Glutamatergic neuron (in vitro differentiated cells): ENCODE results near the gene FAM163A. TPM values are rescaled to one million over a fixed set of nuclear protein-coding genes. Genes with fewer than 3 reads are reported as not detected.

Source experiments
- DNase-seq: peaks from one replicate; pipeline ENCODE4 v3.0.0; 2022
- H3K27ac Mint-ChIP-seq: one replicate; pipeline ENCODE4 v1.8.0; 2020; ENCODE audit warnings: mild to moderate bottlenecking, mixed read lengths, inconsistent platforms; ENCODE audit not compliant: unreplicated experiment
- H3K27me3 Mint-ChIP-seq: one replicate; pipeline ENCODE4 v1.8.0; 2020; ENCODE audit warnings: mild to moderate bottlenecking, moderate library complexity, mixed read lengths, inconsistent platforms; ENCODE audit not compliant: unreplicated experiment
- H3K36me3 Mint-ChIP-seq: one replicate; pipeline ENCODE4 v1.8.0; 2020; ENCODE audit warnings: mild to moderate bottlenecking, mixed read lengths, inconsistent platforms; ENCODE audit not compliant: unreplicated experiment
- H3K4me1 Mint-ChIP-seq: one replicate; pipeline ENCODE4 v1.8.0; 2020; ENCODE audit warnings: mild to moderate bottlenecking, low read depth, mixed read lengths, inconsistent platforms; ENCODE audit not compliant: unreplicated experiment
- H3K4me3 Mint-ChIP-seq: one replicate; pipeline ENCODE4 v1.8.0; 2020; ENCODE audit warnings: mild to moderate bottlenecking, mixed read lengths, inconsistent platforms; ENCODE audit not compliant: unreplicated experiment
- H3K9me3 Mint-ChIP-seq: one replicate; pipeline ENCODE4 v1.8.0; 2020; ENCODE audit warnings: mild to moderate bottlenecking, moderate library complexity, mixed read lengths, inconsistent platforms; ENCODE audit not compliant: unreplicated experiment
- CTCF ChIP-seq: fragments of 200-600 bp; sonication (generic); IDR thresholded peaks from one replicate; pipeline ENCODE4 v1.5.0; 2021; ENCODE audit not compliant: partially characterized antibody, unreplicated experiment
- total RNA-seq: library from RNA; stranded (reverse); fragmentation: NEBNext Ultra II Directional; extraction: Animal tissue kit (Norgen Biotek cat#: 25700); gene quantifications from one replicate; pipeline ENCODE4 v1.2.1, GENCODE V29; 2021; ENCODE audit not compliant: unreplicated experiment

Gene FAM163A
- total RNA-seq, 1 donor from 2014 or later: not detected

GRCh38 chr1:179807691-179808485 is 64.8 kb downstream of the FAM163A start:
- H3K9me3 Mint-ChIP-seq: peaks cover 3% of the 10 kb centered on the region
- no peak for DNase-seq
- H3K27me3 Mint-ChIP-seq: peaks cover 9% of the 10 kb centered on the region
- H3K36me3 Mint-ChIP-seq: no peaks in the 10 kb centered on the region
- peaks cover 9% of the 10 kb centered on the region for H3K4me1 Mint-ChIP-seq
- no peak for TF ChIP-seq CTCF
- H3K4me3 Mint-ChIP-seq: no peak overlapping the region
- no peak overlapping the region for H3K27ac Mint-ChIP-seq

GRCh38 chr1:179808503-179808902 is 65.4 kb downstream of the FAM163A start:
- H3K27me3 Mint-ChIP-seq: peaks cover 9% of the 10 kb centered on the region
- no peak for TF ChIP-seq CTCF
- no peak overlapping the region for H3K4me3 Mint-ChIP-seq
- peaks cover 3% of the 10 kb centered on the region for H3K9me3 Mint-ChIP-seq
- no peaks in the 10 kb centered on the region for H3K36me3 Mint-ChIP-seq
- DNase-seq: no peak
- no peak overlapping the region for H3K27ac Mint-ChIP-seq
- peaks cover 9% of the 10 kb centered on the region for H3K4me1 Mint-ChIP-seq

- no peak overlapping the region for H3K27ac Mint-ChIP-seq
- peaks cover 2% of the 10 kb centered on the region for H3K9me3 Mint-ChIP-seq
- TF ChIP-seq CTCF: peak; percentile 95
- H3K4me1 Mint-ChIP-seq: peaks cover 9% of the 10 kb centered on the region
- peak; percentile 74 for DNase-seq
- H3K4me3 Mint-ChIP-seq: no peak overlapping the region
- no peaks in the 10 kb centered on the region for H3K36me3 Mint-ChIP-seq
- peaks cover 2% of the 10 kb centered on the region for H3K27me3 Mint-ChIP-seq
These were observed 66.6 kb downstream of the FAM163A start for GRCh38 chr1:179809506-179810366.

GRCh38 chr1:179810367-179810715 is 67.2 kb downstream of the FAM163A start:
- H3K4me3 Mint-ChIP-seq: no peak overlapping the region
- no peak for DNase-seq
- H3K9me3 Mint-ChIP-seq: peaks cover 2% of the 10 kb centered on the region
- no peak for TF ChIP-seq CTCF
- H3K4me1 Mint-ChIP-seq: peaks cover 9% of the 10 kb centered on the region
- H3K27ac Mint-ChIP-seq: no peak overlapping the region
- H3K36me3 Mint-ChIP-seq: no peaks in the 10 kb centered on the region
- H3K27me3 Mint-ChIP-seq: peaks cover 3% of the 10 kb centered on the region
